Ectodermal cell (in vitro differentiated cells): ENCODE data around the gene COL27A1.

Source experiments
- H3K27ac ChIP-seq: 2 replicates; pipeline ENCODE4 v1.7.0; 2013; ENCODE audit warnings: mild to moderate bottlenecking, low read depth, low read length; ENCODE audit not compliant: insufficient read depth, poor library complexity, severe bottlenecking
- H3K27me3 ChIP-seq: 2 replicates; pipeline ENCODE4 v1.7.0; 2013; ENCODE audit warnings: mild to moderate bottlenecking, low read length; ENCODE audit not compliant: insufficient read depth, control insufficient read depth, poor library complexity, severe bottlenecking
- H3K36me3 ChIP-seq: one replicate; pipeline ENCODE4 v1.7.0; 2013; ENCODE audit warnings: low read length; ENCODE audit not compliant: control insufficient read depth, insufficient read depth
- H3K4me1 ChIP-seq: one replicate; pipeline ENCODE4 v1.7.0; 2013; ENCODE audit warnings: low read length; ENCODE audit not compliant: control insufficient read depth, insufficient read depth
- H3K4me3 ChIP-seq: 2 replicates; pipeline ENCODE4 v1.7.0; 2013; ENCODE audit warnings: low read depth, low read length, control low read depth; ENCODE audit not compliant: insufficient read depth
- H3K9me3 ChIP-seq: 2 replicates; pipeline ENCODE4 v1.7.0; 2013; ENCODE audit warnings: mild to moderate bottlenecking, low read length, moderate library complexity; ENCODE audit not compliant: control insufficient read depth
- WGBS, 2 experiments: methylation state at CpG; one replicate each; pipeline ENCODE4 v1.1.7; 2013; ENCODE audit warnings: missing lambda C conversion rate in 2 of 2; 5-methylcytosine and 5-hydroxymethylcytosine counted together

Gene COL27A1

DNA sequence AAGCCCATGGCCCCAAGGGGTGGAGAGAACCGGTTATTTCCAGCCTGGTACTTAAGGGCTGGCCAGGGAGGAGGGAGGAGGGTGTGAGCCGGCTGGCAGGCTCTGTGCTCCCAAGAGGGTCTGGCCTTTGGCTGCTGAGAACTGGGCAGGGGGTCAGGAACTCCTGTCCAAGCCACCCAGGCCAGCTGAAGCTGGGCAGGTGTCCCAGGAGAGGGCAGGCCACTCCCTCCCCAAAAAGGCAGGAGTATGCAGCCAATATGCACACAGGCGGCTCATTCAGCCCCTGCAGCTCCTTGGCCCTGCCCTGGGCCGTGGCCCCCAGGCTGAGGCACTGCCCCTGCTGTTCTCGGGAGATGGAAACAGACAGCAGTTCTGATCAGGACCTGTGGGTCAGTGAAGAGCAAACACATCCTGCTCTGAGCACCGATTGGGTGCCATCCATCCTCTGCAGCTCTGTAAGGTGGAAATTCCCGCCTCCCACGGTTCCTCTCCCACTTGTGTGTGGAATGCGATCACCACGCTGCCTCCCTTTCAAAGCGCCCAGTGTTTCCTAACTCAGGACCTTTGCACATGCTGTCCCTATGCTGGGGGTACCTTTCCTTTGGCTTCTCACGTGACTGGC is 39.1 kb upstream of the COL27A1 start:
- Histone ChIP-seq H3K4me1 (peaks cover 15% of the 10 kb centered on the region), H3K9me3 (no peaks in the 10 kb centered on the region), H3K4me3 (no peak overlapping the region), H3K36me3 (no peaks in the 10 kb centered on the region), H3K27me3 (no peaks in the 10 kb centered on the region), H3K27ac (no peak overlapping the region)
- WGBS, 2 experiments: 87 to 88% methylated on average over 12 of the region's 12 CpGs

DNA sequence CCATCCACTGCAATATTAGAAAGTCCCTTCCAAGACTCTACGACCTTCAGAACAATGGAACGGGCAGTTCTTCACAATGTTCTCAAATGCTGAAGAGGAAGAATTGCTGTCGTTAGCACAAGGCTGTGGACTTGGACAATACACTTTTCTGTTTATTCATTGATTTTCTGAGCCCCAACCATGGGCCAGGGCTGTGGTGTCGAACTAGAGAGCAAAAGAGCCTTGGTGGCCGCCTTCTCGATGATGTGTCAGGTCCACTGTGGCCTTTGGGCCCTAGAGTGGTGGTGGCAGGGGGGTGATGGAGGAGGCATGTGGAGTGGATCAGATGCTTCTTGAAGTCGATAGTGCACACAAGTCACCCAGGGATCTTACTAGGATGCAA is 37.7 kb upstream of the COL27A1 start:
- WGBS, 2 experiments: 81 to 82% methylated on average over 7 of the region's 7 CpGs
- Histone ChIP-seq H3K36me3 (no peaks in the 10 kb centered on the region), H3K4me1 (peaks cover 15% of the 10 kb centered on the region), H3K27me3 (no peaks in the 10 kb centered on the region), H3K27ac (no peak overlapping the region), H3K9me3 (no peaks in the 10 kb centered on the region), H3K4me3 (no peak overlapping the region)

DNA sequence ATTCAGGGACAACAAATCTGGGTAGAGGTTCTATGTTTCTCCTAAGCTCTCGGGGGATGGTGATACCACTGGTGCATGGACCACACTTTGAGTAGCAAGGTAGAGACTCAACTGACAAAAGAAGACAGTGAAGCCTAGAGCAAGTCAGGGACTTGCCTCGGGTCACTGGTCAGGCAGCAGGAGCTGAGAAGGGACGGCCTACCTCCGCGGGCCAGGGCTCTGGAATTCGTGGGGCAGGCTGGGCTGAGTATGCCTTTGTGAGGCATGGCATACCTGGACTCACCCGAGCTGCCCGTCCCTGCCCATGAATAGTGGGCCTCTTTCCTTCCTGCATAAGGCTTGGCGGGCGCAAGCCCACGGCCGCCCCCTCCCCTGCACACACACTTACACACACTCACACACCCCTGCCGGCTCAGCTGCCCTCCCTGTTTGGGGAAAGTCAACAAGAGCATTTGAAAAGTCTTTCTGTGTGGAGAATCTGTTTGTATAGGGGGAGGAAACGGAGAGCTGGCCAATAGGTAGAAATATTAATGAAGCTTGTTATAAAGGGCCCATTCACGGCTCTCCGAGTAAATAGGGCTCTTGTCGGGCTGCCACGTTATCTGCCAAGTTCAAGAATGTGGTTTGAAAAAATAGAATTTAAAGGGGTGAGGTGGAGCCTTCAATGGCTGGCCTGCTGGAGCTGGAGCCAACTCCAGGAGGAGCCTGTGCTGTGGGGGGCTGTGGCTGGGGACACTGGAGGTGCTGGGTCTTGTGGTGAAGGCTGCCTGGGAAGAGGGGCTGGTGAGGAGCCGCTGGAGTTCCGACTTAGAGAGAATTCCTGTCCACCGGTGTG is 37.1 kb upstream of the COL27A1 start:
- no peaks in the 10 kb centered on the region for H3K36me3 ChIP-seq
- H3K4me3 ChIP-seq: no peak overlapping the region
- no peaks in the 10 kb centered on the region for H3K27me3 ChIP-seq
- peaks cover 15% of the 10 kb centered on the region for H3K4me1 ChIP-seq
- no peak overlapping the region for H3K27ac ChIP-seq
- 79% methylated on average over 20 to 21 of the region's 21 CpGs for WGBS, 2 experiments
- no peaks in the 10 kb centered on the region for H3K9me3 ChIP-seq

DNA sequence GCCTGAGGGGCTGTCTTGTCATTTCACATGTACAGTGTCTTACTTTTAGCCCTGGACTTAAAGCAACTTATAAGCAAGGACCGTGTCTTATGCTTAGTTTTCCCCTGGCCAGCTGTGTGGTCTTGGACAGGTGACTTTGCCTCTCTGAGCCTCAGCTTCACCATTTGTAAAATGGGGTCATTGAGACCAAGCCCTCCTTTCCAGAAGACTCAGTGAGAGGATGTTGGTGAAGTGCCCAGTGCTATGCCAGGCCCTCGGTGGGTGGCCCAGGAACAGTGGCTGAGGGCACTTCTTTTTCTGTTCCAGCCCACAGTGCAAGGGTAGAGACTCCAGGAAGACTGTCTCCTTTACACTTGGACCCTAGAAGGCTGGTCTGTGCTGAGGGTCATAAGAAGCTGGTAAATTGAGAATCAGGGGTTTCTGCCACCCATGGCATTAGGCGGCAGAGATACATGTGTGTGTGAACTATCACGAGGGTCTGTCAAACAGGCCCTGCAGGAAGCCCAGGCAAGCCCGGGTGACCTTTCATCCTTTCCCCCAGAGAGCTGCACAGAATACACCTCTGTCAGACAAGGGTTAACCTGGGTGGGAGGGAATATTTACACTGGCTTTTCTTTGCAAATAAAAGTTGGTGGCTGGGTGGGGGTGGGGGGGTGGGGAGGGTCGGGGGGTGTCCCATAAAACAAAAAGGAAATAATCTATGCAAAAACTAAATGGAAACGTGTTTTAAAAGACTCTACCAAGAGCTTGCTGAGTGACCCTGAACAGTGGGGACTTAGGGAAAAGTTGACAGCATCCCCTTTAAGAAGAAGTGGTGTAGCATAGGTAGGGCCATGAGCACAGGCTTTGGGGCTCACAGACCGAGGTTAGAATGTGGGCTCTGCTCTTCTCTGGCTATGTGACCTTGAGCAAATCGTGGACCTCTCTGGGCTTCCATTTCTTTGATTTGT is 35.8 kb upstream of the COL27A1 start:
- Histone ChIP-seq H3K4me1 (peaks cover 22% of the 10 kb centered on the region), H3K27me3 (no peaks in the 10 kb centered on the region), H3K9me3 (no peaks in the 10 kb centered on the region), H3K36me3 (no peaks in the 10 kb centered on the region), H3K27ac (no peak overlapping the region), H3K4me3 (no peak overlapping the region)
- 76% methylated on average over 8 of the region's 9 CpGs for WGBS, 2 experiments

DNA sequence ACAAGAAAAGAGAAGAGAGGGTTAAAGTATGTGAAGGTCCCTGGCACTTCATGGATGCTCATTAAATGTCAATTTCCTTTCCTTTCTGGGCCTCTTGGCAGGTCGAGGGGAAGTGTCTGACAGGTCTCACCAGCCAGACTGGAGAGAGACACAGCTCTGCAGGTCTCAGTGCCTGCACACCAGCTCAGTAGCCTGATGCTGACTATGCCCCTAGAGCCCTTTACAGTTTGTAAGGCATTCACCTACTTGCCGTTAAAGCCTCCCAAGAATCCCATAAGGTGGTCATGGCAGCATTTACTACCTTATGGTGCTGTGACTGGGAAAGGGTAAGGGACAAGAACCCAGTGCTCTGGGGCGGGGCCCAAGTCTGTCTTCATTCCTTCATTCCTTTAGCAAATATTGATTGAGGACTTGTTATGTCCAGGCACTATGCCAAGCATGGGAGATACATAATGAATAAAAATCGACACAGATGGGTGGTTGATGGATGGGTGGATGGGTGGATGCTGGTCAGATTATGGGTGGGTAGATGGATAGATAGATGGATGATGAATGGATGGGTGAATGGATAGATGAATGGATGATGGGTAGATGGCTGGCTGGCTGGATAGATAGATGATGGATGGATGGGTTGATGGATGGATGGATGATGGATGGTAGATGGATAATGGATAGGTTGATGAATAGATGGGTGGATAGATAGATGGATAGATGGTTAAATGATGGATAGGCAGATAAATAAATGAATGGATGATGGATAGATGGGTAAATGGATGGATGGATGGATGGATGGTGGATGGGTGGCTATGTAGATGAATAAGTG is 34.9 kb upstream of the COL27A1 start:
- no peak overlapping the region for H3K4me3 ChIP-seq
- H3K4me1 ChIP-seq: peaks cover 26% of the 10 kb centered on the region
- H3K27ac ChIP-seq: no peak overlapping the region
- no peaks in the 10 kb centered on the region for H3K27me3 ChIP-seq
- no peaks in the 10 kb centered on the region for H3K9me3 ChIP-seq
- no peaks in the 10 kb centered on the region for H3K36me3 ChIP-seq
- WGBS, 2 experiments: 87 to 92% methylated on average over 4 of the region's 4 CpGs

DNA sequence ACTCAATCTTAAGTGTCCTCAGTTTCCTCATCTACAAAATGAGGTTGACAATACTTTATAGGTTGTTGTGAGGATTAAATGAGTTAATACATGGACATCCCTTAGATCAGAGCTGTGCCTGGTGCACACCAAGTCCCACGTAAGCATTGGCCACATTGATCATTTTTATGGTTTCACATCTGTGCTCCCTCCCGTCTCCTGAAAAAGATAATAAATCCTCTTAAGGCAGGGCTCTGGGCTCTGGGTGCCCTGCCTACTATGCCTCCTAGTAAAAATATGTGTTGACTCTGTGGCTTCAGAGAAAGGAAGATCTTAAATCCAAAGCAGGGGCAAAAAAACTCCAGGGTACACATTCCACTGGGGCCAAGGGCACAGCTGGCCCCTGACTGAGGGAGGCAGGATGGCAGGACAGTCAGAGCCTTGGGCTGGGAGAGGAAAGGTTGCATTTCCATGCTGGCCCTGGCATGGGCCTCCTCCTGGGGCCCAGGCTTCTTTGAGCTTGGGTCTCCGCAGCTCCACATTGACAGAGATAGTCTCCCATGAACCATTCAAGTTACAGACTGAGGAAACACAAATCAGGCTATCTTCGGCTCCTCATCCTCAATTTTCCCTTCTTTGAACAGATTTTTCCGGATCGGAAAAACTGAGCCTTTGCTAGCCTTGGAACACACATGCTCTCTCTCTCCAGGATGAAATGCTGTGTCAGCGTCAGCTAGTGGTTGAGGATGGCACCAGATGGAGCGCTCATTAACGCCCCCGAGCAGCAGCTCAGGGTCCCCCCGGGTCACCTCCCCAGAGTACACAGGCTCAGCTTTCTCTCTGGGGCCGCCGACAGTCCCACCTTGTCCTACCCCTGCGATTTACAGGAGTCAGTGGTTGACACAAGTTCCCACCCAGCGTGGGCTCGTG is 33.9 kb upstream of the COL27A1 start:
- Histone ChIP-seq H3K27ac (no peak overlapping the region), H3K27me3 (no peaks in the 10 kb centered on the region), H3K9me3 (no peaks in the 10 kb centered on the region), H3K4me1 (peaks cover 23% of the 10 kb centered on the region), H3K4me3 (no peak overlapping the region), H3K36me3 (no peaks in the 10 kb centered on the region)
- WGBS, 2 experiments: 92% methylated on average over 16 of the region's 16 CpGs

DNA sequence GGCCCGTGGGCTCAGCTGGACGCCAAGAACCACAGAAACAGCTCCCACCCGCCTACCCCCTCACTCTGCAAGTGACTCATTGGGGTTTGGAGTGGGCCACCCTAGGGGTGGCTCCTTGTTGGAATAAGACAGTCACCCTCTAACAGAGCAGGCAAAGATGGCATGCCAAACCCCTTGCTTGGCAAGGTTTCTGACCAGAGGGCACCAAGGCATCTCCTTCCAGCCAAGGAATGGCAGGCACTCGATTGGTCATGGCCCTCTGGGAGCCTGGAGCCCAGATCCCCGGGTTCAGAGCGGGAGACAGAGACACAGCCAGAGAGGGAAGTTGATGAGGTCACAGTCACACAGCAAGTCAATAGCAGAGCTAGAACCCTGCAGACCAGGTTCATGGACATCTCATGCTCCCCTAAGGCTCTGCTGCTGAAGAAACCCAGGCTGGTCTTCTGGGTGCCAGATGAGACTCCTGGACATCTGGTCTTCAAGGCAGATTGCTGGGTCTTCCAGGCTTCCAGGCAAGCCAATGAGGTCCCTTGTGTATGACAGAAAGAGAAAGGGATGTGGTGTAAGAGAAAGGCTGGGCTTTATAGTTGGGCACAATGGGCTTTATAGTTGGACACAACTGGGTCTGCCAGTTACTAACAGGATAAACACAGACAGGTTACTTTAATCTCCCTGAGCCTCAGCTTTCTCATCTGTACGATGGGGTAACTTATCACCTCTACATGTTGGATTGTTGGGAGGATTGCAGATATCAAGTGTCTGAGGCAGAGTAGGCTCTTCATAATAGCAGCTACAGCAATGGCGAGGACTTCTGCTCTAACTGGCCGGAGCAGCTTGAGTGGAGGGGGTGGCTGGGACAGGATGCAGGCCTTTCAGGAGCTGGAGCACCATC is 33.0 kb upstream of the COL27A1 start:
- no peak overlapping the region for H3K4me3 ChIP-seq
- no peaks in the 10 kb centered on the region for H3K27me3 ChIP-seq
- no peaks in the 10 kb centered on the region for H3K36me3 ChIP-seq
- no peak overlapping the region for H3K27ac ChIP-seq
- no peaks in the 10 kb centered on the region for H3K9me3 ChIP-seq
- 91 to 94% methylated on average over 9 of the region's 9 CpGs for WGBS, 2 experiments
- H3K4me1 ChIP-seq: peaks cover 23% of the 10 kb centered on the region

DNA sequence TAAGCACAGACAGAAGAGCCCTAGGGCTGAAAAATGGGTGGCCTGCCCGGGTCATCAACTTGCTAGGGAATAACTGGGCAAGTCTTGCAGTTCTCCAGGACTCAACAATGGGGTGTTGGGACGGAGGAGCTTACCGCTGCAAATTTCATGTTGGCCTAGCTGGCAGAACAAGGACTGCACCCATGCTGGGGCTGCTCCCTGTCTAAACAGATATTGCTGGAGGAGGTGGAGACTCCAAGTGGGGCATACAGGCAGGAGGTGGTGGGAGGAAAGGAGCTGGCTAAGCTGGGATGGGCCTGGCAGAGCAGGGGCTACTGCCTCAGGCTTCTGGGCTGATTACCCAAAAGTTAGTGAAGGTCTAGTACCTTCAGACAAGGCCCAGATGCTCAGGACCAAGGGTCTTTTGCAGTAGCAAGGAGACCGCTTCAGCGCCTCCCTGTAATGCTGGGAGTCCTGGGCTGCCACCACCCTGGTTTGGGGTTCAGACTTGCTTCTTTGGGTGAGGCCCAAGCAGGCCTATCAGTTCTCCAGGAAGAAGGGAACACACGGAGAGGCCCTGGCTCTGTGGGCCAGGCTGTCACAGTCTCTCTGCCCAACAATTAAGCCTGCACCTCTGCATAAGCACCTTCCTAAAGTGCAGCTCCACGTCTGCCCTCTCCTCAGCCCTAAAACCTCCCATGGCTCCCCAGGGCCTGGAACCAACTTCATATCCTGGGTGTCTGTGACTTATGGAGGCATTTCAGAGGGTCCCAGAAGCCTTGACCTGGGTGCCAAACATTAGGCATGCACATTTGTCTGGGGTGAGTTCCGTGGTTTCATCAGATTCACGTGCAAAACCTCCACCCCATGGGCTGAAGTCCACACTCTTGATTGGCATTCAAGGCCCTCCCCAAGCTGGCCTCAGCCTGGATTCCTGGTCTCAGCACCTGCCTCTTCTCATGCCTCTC is 32.0 kb upstream of the COL27A1 start:
- H3K4me3 ChIP-seq: no peak overlapping the region
- H3K27me3 ChIP-seq: no peaks in the 10 kb centered on the region
- WGBS, 2 experiments: 93 to 94% methylated on average over 9 of the region's 9 CpGs
- H3K9me3 ChIP-seq: no peaks in the 10 kb centered on the region
- no peak overlapping the region for H3K27ac ChIP-seq
- peaks cover 16% of the 10 kb centered on the region for H3K4me1 ChIP-seq
- H3K36me3 ChIP-seq: no peaks in the 10 kb centered on the region
